B cell (primary cell): ENCODE measurements around the gene KRT35. TPM values are rescaled to one million over a fixed set of nuclear protein-coding genes. Genes with fewer than 3 reads are reported as not detected.

Experiments used
- ATAC-seq: fragments of 200-7000 bp; cut with Tn5 transposase; one replicate; pipeline ENCODE4 v1.10.0; 2021; ENCODE audit warnings: low read depth, mild to moderate bottlenecking, moderate number of reproducible peaks, moderate library complexity
- CTCF ChIA-PET: fragments of 350-600 bp; sonication (Branson Sonifier 250); formaldehyde crosslinking; loops from one replicate; lab custom pipeline; 2021; ENCODE audit warnings: antibody characterized with exemption, inconsistent platforms; lab: Charles Lee
- POLR2A ChIA-PET: fragments of 350-600 bp; sonication (Branson Sonifier 250); formaldehyde crosslinking; loops from one replicate; lab custom pipeline; 2021; ENCODE audit warnings: antibody characterized with exemption; lab: Charles Lee
- DNase-seq: peaks from one replicate; pipeline ENCODE4 v3.0.0; 2013
- H2AFZ ChIP-seq: 2 replicates; pipeline ENCODE4 v1.6.1; 2012; ENCODE audit warnings: mild to moderate bottlenecking, low read depth, low read length; ENCODE audit not compliant: insufficient read depth, poor library complexity, severe bottlenecking
- H3K27ac ChIP-seq, 2 donors: 1 replicate in 1 of 2; 2 replicates in 1 of 2; pipeline ENCODE4 v1.5.1; 2012 to 2013; ENCODE audit warnings: low read length in 2 of 2, mild to moderate bottlenecking in 2 of 2, moderate library complexity in 1 of 2
- H3K27me3 ChIP-seq, 4 experiments: fragments of 200-600 bp in 1 of 4; sonication (generic) in 1 of 4; replicated peaks in 1 of 4; 1 replicate in 2 of 4; 2 replicates in 2 of 4; pipeline versions ENCODE4 v1.6.1 to v1.7.0; 2013 to 2016; ENCODE audit warnings: low read length in 3 of 4, mild to moderate bottlenecking in 2 of 4, mixed read lengths in 1 of 4, moderate library complexity in 1 of 4; ENCODE audit not compliant: insufficient read depth in 4 of 4, control insufficient read depth in 3 of 4; ENCODE audit errors: control extremely low read depth in 1 of 4
- H3K36me3 ChIP-seq, 2 experiments: replicated peaks in 1 of 2; 1 replicate in 1 of 2; 2 replicates in 1 of 2; pipeline versions ENCODE4 v1.6.1 to v1.7.1; 2013; ENCODE audit warnings: low read length in 1 of 2; ENCODE audit not compliant: insufficient read depth in 2 of 2, control insufficient read depth in 1 of 2; ENCODE audit errors: control extremely low read depth in 1 of 2, extremely low read depth in 1 of 2
- H3K4me1 ChIP-seq, 2 donors: fragments of 200-600 bp in 1 of 2; sonication (generic) in 1 of 2; 1 replicate in 1 of 2; 2 replicates in 1 of 2; pipeline versions ENCODE4 v1.5.1 to v1.6.1; 2013 to 2017; ENCODE audit warnings: low read length in 2 of 2; ENCODE audit not compliant: control insufficient read depth in 2 of 2, insufficient read depth in 2 of 2
- H3K4me2 ChIP-seq: replicated peaks from 2 replicates; pipeline ENCODE3; 2012; ENCODE audit warnings: mild to moderate bottlenecking, low read depth, low read length; ENCODE audit not compliant: poor library complexity, severe bottlenecking
- H3K4me3 ChIP-seq, 5 experiments: fragments of 200-600 bp in 1 of 5; sonication (generic) in 1 of 5; 1 replicate in 3 of 5; 2 replicates in 2 of 5; pipeline versions ENCODE4 v1.5.1 to v1.7.0; 2011 to 2016; ENCODE audit warnings: low read length in 4 of 5, mild to moderate bottlenecking in 4 of 5, low read depth in 2 of 5, control low read depth in 1 of 5, moderate library complexity in 1 of 5; ENCODE audit not compliant: insufficient read depth in 1 of 5; ENCODE audit errors: control extremely low read depth in 1 of 5, extremely low read depth in 1 of 5
- H3K79me2 ChIP-seq: fragments of 200-600 bp; sonication (generic); one replicate; pipeline ENCODE4 v1.6.0; 2016; ENCODE audit warnings: low read length; ENCODE audit not compliant: control insufficient read depth, insufficient read depth
- H3K9ac ChIP-seq: fragments of 200-600 bp; sonication (generic); 2 replicates; pipeline ENCODE4 v1.6.1; 2017; ENCODE audit warnings: mild to moderate bottlenecking, low read length, moderate library complexity
- H3K9me3 ChIP-seq, 3 donors: one replicate each; pipeline versions ENCODE4 v1.6.1 to v1.7.1; 2013; ENCODE audit warnings: low read length in 2 of 3; ENCODE audit not compliant: control insufficient read depth in 2 of 3, insufficient read depth in 1 of 3; ENCODE audit errors: control extremely low read depth in 1 of 3
- H4K20me1 ChIP-seq: 2 replicates; pipeline ENCODE4 v1.6.0; 2012; ENCODE audit warnings: mild to moderate bottlenecking, low read length; ENCODE audit not compliant: insufficient read depth, control insufficient read depth, poor library complexity, severe bottlenecking
- H3K27ac Mint-ChIP-seq: one replicate; pipeline ENCODE4 v1.8.0; 2021; ENCODE audit warnings: mixed read lengths
- H3K27me3 Mint-ChIP-seq: one replicate; pipeline ENCODE4 v1.8.0; 2021; ENCODE audit warnings: mixed read lengths
- H3K4me1 Mint-ChIP-seq: one replicate; pipeline ENCODE4 v1.8.0; 2021; ENCODE audit warnings: mixed read lengths
- H3K4me3 Mint-ChIP-seq: one replicate; pipeline ENCODE4 v1.8.0; 2021; ENCODE audit warnings: mixed read lengths
- H3K9me3 Mint-ChIP-seq: one replicate; pipeline ENCODE4 v1.8.0; 2022; ENCODE audit warnings: mixed read lengths; ENCODE audit not compliant: insufficient read depth
- EZH2 ChIP-seq: IDR thresholded peaks from 2 replicates; pipeline ENCODE4 v1.6.1; 2012; ENCODE audit warnings: borderline replicate concordance, low read depth, mild to moderate bottlenecking, moderate library complexity, low read length; ENCODE audit not compliant: insufficient read depth, poor library complexity, severe bottlenecking
- WGBS: methylation state at CpG from one replicate; pipeline ENCODE4 v1.1.5; 2013; ENCODE audit warnings: missing lambda C conversion rate; ENCODE audit not compliant: insufficient coverage; 5-methylcytosine and 5-hydroxymethylcytosine counted together
- intact Hi-C: fragments of 100-400 bp; cut with micrococcal nuclease; formaldehyde crosslinking; loops from one replicate; pipeline ENCODE4 v1.10.0; 2022
- polyA plus RNA-seq: library from polyadenylated mRNA; depleted of rRNA; stranded (reverse); fragments of >200 nt; gene quantifications from 2 replicates; pipeline ENCODE4 v1.2.3, GENCODE V29; 2012
- total RNA-seq, 2 donors: library from RNA; stranded (reverse); fragments of 120-200 nt in 1 of 2; gene quantifications; 1 replicate in 1 of 2; 2 replicates in 1 of 2; pipeline versions ENCODE4 v1.2.3 to v1.2.4, GENCODE V29; 2013 to 2022
- TF ChIP-seq, protein P1 (sequence below): fragments of 200-600 bp; IDR thresholded peaks from one replicate; pipeline ENCODE4 v1.8.0; 2022; ENCODE audit warnings: antibody characterized with exemption, mild to moderate bottlenecking

KRT35 gene
- total and polyA plus RNA-seq, 2 donors (not counting 1 experiment from before 2014, with no cell fraction given): not detected

DNA sequence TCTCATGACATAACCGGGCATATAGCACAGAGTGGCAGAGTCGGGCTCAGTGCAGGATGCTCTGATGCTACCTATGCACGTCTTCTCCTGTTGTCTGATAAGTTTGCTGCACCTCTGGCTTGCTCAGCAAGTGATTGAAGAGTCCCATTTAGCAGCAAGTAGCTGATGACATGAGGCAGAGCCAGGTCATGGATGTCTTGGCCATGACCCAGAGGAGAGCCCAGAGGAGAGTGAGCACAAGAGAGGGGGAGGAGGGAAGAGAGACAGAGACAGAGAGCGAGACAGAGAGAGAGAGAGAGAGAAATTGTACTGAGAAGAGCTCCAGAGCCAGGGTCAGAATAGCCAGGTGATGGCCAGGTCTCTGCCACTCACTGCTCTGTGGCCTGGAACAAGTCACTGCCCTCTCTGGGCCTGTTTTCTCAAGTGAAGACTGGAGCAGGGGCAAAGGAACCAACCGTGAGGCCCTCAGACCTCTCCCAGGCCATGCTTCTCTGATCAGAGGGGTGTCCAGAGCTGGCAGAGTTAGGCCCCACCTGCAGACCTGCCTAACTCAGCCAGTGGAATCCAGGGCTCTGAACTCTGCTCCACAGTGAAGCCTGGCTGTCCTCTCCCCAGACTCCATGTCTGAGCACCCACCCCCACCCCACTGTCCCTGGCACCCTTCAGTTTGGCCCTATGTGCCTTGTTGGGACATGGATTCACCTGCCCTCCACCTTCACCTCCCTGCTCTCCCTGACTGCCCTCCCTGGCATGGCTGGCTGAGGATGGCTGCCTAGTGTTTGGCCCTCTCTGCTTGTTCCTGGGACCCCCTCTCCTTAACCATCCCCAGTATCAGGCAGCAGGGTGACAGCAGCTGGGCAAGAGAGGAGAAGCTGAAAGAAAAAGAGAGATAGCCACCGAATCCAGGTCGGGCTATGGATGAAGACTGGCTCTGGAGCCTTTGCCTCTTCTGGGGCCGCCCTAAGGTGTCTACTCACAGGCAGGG lies 4.3 kb upstream of the KRT35 start:
- POLR2A ChIA-PET: no interaction called here
- H3K9me3 Mint-ChIP-seq: no peaks in the 10 kb centered on the region
- H3K27me3 Mint-ChIP-seq: peaks cover 23% of the 10 kb centered on the region
- no peak overlapping the region for H3K4me3 ChIP-seq
- intact Hi-C loops: no loop called here
- DNase-seq (no peak), ATAC-seq (no peak)
- WGBS: 86% methylated on average over 8 of the region's 8 CpGs
- H2AFZ ChIP-seq: no peak overlapping the region
- no peaks in the 10 kb centered on the region for H4K20me1 ChIP-seq
- peaks cover 0 to 7% (median 0%) of the 10 kb centered on the region in 4 experiments for H3K27me3 ChIP-seq
- H3K4me1 ChIP-seq: no peaks in the 10 kb centered on the region
- H3K27ac Mint-ChIP-seq: no peak overlapping the region
- H3K4me1 Mint-ChIP-seq: no peaks in the 10 kb centered on the region
- H3K9me3 ChIP-seq: peaks cover 0 to 4% (median 0%) of the 10 kb centered on the region in 3 donors
- no peak for TF ChIP-seq EZH2
- TF ChIP-seq, protein P1, sequence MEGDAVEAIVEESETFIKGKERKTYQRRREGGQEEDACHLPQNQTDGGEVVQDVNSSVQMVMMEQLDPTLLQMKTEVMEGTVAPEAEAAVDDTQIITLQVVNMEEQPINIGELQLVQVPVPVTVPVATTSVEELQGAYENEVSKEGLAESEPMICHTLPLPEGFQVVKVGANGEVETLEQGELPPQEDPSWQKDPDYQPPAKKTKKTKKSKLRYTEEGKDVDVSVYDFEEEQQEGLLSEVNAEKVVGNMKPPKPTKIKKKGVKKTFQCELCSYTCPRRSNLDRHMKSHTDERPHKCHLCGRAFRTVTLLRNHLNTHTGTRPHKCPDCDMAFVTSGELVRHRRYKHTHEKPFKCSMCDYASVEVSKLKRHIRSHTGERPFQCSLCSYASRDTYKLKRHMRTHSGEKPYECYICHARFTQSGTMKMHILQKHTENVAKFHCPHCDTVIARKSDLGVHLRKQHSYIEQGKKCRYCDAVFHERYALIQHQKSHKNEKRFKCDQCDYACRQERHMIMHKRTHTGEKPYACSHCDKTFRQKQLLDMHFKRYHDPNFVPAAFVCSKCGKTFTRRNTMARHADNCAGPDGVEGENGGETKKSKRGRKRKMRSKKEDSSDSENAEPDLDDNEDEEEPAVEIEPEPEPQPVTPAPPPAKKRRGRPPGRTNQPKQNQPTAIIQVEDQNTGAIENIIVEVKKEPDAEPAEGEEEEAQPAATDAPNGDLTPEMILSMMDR: no peak
- H3K4me3 Mint-ChIP-seq: no peak overlapping the region
- CTCF ChIA-PET: interaction anchor here (0.6 kb wide), 1 partner anchor 12 kb away, joined by 3 read pairs; no protein-coding TSS in a partner anchor
- no peaks in the 10 kb centered on the region for H3K79me2 ChIP-seq
- no peak overlapping the region for H3K27ac ChIP-seq
- H3K36me3 ChIP-seq: no peaks in the 10 kb centered on the region
- H3K9ac ChIP-seq: no peak overlapping the region
- H3K4me2 ChIP-seq: no peak overlapping the region
